HG03108 (cell line): ENCODE results near the gene SIM2.

ENCODE experiments used
- ATAC-seq: cut with Tn5 transposase; IDR thresholded peaks from one replicate; pipeline ENCODE4 v1.9.1; 2021; ENCODE audit warnings: moderate library complexity; ENCODE audit not compliant: unreplicated experiment

The SIM2 gene

GRCh38 chr21:36700295-36700970 lies 1.5 kb downstream of the SIM2 start:
- ATAC-seq, result no peak

GRCh38 chr21:36700971-36701755 lies 2.2 kb downstream of the SIM2 start:
- ATAC-seq, result no peak

GRCh38 chr21:36701756-36702621 lies 3.1 kb downstream of the SIM2 start:
- no peak for ATAC-seq

- no peak for ATAC-seq
Observed at GRCh38 chr21:36702622-36702968, 3.7 kb downstream of the SIM2 start.

- no peak for ATAC-seq
Observed at GRCh38 chr21:36703123-36703522, 4.2 kb downstream of the SIM2 start.

- no peak for ATAC-seq
Observed at GRCh38 chr21:36703626-36704280, 4.8 kb downstream of the SIM2 start.

- no peak for ATAC-seq
Observed at GRCh38 chr21:36704281-36704957, 5.5 kb downstream of the SIM2 start.

- ATAC-seq, result no peak
Observed at GRCh38 chr21:36704958-36705678, 6.2 kb downstream of the SIM2 start.

GRCh38 chr21:36705679-36706481 lies 7.0 kb downstream of the SIM2 start:
- ATAC-seq, result no peak

- no peak for ATAC-seq
Observed at GRCh38 chr21:36706482-36706852, 7.6 kb downstream of the SIM2 start.

GRCh38 chr21:36706951-36707762 lies 8.2 kb downstream of the SIM2 start:
- no peak for ATAC-seq

- no peak for ATAC-seq
Observed at GRCh38 chr21:36707763-36708285, 8.9 kb downstream of the SIM2 start.

- no peak for ATAC-seq
Observed at GRCh38 chr21:36708286-36709029, 9.5 kb downstream of the SIM2 start.

GRCh38 chr21:36709030-36709867 lies 10.3 kb downstream of the SIM2 start:
- ATAC-seq, result no peak

- ATAC-seq, result no peak
Observed at GRCh38 chr21:36709868-36710728, 11.2 kb downstream of the SIM2 start.

- no peak for ATAC-seq
Observed at GRCh38 chr21:36710729-36711048, 11.8 kb downstream of the SIM2 start.
